ENCODE measurements around the gene TIGD7. TPM values are rescaled to one million over a fixed set of nuclear protein-coding genes. Genes with fewer than 3 reads are reported as not detected.

TIGD7 gene, protein sequence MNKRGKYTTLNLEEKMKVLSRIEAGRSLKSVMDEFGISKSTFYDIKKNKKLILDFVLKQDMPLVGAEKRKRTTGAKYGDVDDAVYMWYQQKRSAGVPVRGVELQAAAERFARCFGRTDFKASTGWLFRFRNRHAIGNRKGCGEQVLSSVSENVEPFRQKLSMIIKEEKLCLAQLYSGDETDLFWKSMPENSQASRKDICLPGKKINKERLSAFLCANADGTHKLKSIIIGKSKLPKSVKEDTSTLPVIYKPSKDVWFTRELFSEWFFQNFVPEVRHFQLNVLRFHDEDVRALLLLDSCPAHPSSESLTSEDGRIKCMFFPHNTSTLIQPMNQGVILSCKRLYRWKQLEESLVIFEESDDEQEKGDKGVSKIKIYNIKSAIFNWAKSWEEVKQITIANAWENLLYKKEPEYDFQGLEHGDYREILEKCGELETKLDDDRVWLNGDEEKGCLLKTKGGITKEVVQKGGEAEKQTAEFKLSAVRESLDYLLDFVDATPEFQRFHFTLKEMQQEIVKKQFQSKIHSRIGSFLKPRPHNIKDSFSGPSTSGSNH
- total RNA-seq: 0.73 and 1.5 TPM in 2 replicates

DNA sequence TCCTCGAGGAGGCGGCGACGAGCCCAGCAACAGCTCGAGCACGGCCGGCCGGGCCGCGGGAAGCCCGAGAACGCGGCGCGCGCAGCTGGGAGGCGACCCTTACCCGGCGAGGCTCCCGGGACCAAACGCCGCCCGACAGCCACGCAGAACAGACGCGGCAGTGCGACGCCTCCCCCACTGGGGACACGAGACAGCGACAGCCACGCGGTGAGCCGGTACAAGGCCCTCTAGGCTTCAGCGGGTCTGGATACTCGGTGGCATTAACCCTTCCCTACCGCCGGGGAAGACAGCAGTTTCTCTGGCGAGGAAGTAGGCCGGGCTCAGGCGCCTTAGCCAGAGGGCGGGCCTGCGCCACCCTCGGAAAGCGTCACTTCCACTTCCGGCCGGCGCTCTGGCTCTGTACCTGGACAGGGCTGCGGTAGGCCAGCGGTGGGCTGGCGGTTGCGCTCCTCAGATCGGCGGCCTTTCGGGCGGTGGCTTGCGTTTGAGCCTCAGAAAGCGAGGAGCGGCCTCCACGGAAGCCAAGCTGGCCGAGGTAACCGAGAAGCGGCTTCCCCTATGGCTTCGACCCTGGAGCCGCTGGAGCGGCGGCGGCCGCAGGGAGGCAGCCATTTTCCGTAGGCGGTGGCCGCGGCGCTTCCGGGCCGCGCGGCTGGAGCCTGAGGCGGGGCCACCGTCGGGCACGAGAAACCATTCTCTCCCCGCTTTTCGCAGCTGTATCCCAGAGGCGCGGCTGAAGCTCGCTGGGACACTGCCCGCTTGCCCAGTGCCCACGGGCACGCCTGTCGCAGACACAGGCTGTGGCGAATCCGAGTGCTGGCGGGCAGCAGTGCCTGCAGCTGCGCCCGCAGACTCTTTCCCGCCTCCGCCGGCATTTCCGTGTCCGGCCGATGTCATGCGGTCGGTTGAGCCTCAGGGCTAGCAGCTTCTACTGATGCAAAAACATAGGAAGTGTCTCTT is at the start of gene TIGD7, which contains the start of gene ZNF75A:
Gene TIGD7, minus strand, starts transcription at position 322 of the 960 bp plus-strand sequence. CDS start 4,816 bp downstream, outside the sequence.
Gene ZNF75A, plus strand, starts transcription at position 389 of the 960 bp plus-strand sequence. CDS start 2,932 bp downstream, outside the sequence.

DNA sequence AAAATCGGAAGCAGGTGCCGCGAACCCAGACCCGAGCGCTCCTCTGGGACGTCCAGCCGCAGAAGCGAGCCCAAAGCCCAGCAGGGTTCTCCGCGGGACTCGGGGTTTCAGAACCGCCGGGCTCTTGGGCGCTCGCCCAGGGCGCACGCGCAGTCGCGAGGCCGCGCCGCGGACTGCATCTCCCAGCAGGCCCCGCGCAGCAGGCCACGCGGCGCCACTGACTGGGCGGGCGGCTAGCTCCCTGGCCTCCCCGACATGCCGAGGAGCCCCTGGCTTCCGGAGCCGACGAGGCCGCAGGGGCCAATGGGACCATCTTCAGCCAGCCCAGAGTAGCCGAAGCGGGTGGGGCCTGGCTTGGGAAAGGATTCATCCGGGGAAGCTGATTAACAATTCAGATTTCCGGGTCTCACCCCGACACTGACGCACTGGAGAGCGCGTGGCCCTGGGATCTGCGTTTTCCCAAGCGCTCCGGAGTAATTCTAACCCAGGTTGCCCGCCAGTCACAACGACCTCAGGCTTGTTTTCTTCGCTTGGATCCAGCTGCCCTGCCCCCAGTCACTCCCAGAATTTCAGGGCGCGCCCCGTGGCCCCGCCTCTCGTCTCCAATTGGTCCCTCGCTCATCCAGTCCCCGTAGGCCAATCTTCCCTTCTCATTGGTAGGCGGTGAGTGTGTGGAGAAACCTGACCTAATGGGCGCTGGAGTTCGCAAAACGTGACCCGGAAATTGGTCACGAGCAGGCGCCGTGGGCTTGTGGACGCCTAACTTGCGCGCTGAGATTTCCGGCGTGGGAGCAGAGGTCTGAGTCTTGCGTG is 22.3 kb downstream of the TIGD7 start, which contains the start of gene ZNF263:
Gene ZNF263, plus strand, starts transcription at position 762 of the 813 bp plus-strand sequence. CDS start 328 bp downstream, outside the sequence.

DNA sequence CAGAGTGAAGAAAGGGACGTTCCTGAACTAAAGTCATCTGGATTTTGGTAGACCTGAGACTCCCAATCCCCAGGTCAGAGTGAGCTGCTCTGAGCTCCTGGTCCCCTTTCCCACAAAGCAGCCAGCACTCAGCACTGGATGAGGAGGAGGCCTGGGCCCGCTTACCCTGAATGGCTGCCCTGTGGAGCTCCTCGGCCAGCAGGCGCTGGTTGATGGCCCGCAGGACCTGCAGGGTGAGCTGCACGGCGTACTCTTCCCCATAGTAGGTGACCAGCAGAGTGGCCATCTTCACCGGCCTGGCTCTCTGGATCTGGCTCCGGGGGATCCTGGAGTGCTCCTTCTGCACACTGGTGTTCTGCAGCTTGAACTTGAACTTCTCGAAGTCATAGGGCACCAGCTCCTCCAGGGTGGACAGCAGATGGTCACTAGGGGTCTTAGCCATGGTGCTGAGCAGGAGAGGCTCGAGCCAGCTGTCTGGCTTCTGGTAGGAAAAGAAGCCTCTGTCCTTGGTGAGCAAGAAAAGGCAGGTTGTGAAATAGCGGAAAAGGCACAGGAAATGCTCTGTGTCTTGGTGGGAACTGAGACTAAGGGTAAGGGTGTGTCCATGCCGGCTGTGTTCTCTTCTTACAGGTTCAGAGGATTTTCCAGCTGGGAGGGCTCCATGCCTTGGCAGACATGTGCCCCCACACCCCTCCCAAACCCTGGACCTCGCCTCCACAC is 48.9 kb downstream of the TIGD7 start, which contains the start of gene MEFV:
Gene MEFV, minus strand, starts transcription at position 488 of the 720 bp plus-strand sequence. Its CDS starts 46 bp downstream, at position 442.

Other genes starting within 250 kb of the TIGD7 start
- 824 and 885 TPM in 2 replicates for gene IL32, start 239.8 kb downstream of the TIGD7 start, total RNA-seq
- not detected in 2 replicates for gene ZSCAN10, start 206.1 kb downstream of the TIGD7 start, total RNA-seq
- gene ZNF205, start 192.8 kb downstream of the TIGD7 start, total RNA-seq: 14.7 and 16.0 TPM in 2 replicates
- 4.8 and 4.9 TPM in 2 replicates for gene ZNF213, start 170.4 kb downstream of the TIGD7 start, total RNA-seq
- 0.13 and 1.9 TPM in 2 replicates for gene OR1F1, start 117.2 kb downstream of the TIGD7 start, total RNA-seq
- 5.8 and 6.4 TPM in 2 replicates for gene ZNF200, start 70.3 kb downstream of the TIGD7 start, total RNA-seq
- not detected in 2 replicates for gene MEFV, start 48.8 kb downstream of the TIGD7 start, total RNA-seq
- 23.6 and 27.9 TPM in 2 replicates for gene ZNF263, start 21.9 kb downstream of the TIGD7 start, total RNA-seq
- gene ZNF75A, start 67 bp upstream of the TIGD7 start, total RNA-seq: 9.8 and 10.7 TPM in 2 replicates
- gene OR2C1, start 50.5 kb upstream of the TIGD7 start, total RNA-seq: not detected in 2 replicates
- gene ZSCAN32, start 95.6 kb upstream of the TIGD7 start, total RNA-seq: 6.1 and 6.9 TPM in 2 replicates
- gene ZNF174, start 95.8 kb upstream of the TIGD7 start, total RNA-seq: 6.2 and 9.5 TPM in 2 replicates
- gene ZNF597, start 138.1 kb upstream of the TIGD7 start, total RNA-seq: 1.3 and 1.5 TPM in 2 replicates
- 19.7 and 55.0 TPM in 2 replicates for gene NAA60, start 138.2 kb upstream of the TIGD7 start, total RNA-seq
- not detected in 2 replicates for gene C16orf90, start 190.1 kb upstream of the TIGD7 start, total RNA-seq
- 7.6 and 8.7 TPM in 2 replicates for gene CLUAP1, start 195.6 kb upstream of the TIGD7 start, total RNA-seq